HG03565 (cell line): Measurements from ENCODE around the gene PPM1J.
"Not testable (repeated sequence)": the region's sequence is repeated elsewhere in the genome, so short reads cannot be mapped to it uniquely, and the experiment has no call there.

Source experiments
- ATAC-seq: cut with Tn5 transposase; IDR thresholded peaks from one replicate; pipeline ENCODE4 v1.9.1; 2021; ENCODE audit warnings: mild to moderate bottlenecking, moderate library complexity; ENCODE audit not compliant: unreplicated experiment

The PPM1J gene

DNA sequence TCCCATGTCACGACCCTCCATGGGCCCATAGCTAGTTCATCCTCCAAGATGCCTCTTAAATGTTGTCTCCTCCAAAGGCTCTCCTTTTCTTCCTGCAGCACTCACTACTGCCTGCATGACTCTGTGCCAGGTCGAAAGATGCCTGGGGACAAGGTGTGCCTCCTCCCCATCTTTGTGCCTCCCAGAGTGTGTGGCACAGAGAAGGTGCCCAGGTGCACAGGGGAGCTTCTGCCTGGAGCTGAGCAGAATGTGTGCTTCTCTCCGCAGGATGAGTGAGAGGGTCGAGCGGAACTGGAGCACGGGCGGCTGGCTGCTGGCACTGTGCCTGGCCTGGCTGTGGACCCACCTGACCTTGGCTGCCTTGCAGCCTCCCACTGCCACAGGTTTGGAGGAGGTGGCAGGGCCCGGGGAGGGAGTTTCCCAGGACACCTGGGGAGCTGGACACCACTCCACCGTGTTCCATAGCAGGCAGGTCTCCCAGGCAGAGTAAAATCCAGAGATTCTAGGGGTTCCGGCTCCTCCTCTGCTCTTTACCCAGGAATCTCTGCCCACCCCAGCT is 6.9 kb upstream of the PPM1J start:
- ATAC-seq = no peak

DNA sequence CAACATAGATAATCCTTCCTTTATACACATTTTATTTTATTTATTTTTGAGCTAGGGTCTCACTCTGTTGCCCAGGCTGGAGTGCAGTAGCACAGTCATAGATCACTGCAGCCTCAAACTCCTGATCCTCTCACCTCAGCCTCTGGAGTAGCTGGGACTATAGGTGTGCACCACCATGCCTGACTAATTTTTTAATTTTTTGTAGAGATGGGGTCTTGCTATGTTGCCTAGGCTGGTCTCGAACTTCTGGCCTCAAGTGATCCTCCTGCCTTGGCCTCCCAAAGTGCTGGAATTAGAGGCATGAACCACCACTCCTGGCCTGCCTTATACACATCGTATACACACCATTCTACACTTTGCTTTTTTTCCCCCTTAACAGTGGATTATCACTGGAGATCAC is 6.2 kb upstream of the PPM1J start:
- ATAC-seq = not testable (repeated sequence)

DNA sequence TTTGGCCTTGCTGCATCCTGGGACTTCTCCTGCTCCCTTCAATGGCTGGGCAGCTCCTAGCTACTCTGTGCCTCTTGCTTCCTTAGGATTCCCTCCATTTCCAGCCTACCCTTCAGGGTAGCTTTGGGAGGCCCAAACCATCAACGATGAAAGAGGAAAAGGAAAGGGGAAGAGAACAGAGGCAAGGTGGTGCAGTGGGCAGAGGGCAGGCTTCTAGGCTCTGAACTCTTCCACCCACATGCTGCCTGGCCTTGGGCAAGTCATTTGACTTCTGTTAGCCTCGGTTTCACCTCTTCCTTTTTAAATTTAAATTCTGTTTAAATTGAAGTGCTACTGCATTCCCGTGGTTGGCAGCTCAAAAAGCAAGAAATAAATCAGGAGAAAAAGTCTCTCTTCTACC is 5.7 kb upstream of the PPM1J start:
- no peak for ATAC-seq

DNA sequence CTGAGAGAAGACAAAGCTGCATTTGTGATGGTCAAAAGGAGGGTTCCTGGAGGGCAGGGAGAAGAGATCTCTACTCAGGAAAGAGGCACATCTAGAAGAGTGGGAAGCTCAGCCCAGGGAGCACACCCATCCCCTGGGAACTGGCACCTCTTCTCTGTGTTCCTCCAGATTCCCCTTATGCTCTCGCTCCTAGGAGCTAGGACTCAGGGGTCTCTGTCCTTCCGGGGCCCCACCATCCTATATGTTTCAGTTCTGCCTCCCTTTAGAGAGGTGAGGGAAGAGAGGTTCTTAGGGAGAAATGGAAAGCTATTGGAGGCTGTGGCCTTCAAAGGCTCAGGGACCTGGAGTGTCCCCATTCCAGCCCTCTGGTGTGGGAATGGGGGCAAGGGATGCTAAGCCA is 4.6 kb upstream of the PPM1J start:
- no peak for ATAC-seq

DNA sequence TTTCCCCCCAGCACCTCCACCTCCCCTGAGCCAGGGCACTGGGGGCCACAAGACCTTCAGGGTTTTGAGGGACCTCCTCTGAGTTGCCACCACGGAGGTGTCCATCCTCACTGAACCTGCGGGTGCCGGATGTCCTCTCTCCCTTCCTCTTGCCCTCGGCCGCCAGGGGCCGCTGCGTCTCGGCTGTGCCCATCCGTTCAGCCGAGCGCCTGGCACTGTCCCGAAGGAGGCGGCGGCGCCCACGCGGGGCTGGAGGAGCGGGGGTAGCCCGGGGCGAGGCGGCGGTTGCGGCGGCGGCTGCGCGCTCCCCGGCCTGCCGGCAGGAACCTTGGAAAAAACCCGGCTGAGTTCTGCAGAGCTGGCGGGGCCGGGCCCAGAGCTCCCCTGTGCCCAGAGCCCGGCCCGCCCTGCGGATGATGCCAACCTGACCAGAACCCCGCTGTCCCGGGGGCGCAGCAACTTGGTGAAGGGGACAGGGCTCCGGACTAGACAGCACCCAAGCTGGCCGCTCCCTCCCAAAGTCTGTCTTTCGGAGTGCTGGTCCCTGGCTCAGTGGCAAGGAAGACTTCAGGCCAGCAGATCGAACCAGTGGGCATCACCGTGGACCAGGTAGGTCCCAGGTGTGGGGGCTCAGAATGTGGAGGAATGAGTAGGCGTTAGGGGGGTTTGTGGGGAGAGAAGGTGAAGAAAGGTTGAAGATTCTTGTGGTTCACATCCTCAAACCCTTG is 3.7 kb upstream of the PPM1J start:
- ATAC-seq = no peak

DNA sequence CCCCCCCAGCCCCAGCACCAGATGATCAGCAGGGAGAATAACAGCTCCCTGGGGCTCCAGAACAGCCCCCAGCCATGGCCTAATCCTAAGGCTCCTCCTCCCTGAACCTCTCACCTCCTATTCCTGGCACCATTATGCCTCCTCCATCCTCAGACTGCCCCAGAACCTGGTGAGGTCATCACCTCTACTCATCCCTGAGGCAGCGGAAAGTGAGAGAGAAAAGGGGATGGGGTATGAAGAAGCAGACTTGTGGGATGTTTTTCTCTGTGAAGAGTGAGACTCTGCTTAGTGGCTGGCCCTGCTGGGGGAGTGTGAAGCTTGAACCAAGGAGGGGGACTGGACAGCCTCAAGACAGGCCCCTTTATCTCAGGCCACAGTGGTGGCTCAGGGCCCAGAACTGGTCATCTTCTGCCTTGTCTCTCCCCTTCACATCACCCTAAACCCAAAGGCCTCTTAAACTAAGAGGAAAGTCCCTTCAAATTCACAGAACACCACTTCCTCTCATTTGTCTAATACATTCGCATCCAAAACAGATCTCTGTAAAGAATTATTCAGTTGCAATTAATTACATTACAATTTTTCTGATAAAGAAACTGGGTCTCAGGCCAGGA is 2.2 kb upstream of the PPM1J start:
- ATAC-seq = no peak

DNA sequence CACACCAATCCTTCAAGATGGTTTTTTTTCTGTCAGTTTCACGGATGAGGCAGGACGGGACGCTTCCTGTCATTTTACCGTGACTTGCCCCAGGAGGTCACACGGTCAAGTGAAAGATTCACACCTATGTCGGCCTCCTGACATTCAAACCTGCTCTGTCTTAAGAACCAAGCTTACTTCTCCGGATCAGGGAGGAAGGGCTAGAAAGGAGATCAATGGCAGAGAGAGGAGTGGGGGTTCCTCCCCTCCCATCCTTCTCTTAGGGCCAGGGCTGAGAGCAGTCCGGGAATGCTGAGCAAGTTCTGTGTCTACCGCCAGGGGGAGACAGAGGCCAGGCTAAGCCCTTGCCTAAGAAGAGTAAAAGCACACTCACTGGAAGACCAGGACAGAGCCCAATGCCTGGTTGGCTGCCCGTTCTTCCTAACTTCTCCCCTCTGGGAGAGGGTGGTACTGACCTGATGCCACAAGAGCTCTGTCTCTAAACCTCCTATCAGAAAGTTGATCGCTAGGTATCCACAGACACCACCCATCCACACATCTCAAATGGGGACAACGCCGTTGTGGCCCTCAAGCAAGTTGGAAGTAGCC is 1.1 kb upstream of the PPM1J start:
- peak; percentile 31 for ATAC-seq

DNA sequence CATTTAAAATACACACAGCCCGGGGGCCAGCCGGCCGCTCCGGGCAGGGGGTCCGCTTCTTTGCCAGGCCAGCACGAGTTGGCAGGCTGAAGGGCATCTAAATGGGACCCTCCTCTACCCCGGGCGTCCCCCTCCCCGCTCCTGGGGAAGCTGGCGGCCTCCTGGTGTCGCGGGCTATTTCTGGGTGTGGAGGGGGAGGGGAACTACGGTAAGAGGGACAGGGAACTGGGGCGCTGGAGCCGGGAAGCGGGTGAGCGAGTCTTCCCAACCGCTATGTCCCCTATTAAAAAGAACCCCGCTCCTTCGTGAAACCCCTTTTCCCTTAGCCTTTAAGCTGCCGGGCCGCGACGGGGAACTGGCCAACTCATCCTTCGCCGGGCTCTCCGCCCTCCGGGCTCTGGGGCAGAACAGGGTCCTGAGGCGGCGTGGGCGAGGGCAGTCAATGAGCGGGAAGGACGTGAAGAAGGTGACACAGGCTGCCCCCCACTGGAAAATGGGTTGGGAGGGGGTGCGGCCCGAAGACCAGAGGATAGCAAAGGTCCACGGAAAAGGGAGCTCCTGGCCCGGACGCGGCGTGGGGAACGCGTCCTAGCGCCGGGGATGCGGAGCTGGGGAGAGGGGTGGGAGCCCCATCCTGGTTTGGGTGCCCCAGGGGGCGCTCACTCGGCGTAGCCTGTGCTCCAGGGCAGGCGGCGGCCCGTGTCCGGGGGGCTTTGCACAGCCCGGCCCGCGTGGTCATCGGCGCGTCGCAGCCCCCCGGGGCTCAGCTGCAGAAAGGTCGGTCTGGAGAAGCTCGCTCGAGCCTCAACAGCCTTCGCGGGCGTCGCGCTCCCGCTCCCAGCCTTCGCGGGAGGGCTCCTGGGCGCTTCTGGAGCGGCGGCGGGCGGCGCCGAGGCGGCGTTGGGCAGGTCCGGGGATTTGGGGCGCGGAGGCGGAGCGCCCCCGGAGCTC is 544 bp downstream of the PPM1J start:
- ATAC-seq = no peak

DNA sequence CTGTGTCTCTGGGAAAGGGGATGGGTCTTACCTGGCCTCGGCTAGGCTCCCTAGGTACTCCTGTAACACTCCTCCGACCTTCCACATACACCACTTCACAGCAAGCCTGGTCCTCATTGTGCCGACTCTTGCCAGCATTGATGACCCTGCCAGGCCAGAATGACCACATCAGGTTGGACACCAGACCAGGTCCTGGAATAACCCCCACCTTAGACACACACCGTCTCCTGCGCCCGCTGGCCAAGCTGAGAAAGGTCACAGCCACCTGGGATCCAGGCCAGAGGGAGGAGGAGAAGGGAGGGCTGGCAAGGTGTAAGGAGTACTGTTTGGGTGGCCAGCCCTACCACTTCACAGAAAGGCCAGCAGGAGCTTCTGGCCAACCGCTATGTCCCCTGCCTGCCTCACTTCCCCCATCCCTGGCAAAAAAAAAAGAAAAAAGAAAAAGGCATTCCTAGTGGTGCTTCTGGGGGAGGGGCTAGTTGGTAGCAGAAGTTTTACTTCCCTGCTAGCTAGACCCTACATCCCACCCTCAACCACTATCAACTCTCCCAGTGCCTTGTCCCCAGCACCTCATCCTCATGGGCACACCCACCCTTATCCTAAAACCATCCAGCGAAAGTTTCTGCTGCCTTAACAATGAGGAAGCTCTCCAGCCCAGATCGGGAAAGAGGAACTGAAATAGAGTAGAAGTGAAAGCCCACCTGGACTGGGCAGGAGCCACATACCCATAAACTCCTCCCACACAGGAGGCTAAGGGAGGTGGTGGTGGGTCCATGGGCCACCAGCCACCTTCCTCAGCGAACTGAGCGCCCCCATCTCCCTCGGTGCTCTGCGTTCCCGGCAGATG is 1.4 kb downstream of the PPM1J start:
- ATAC-seq = no peak

DNA sequence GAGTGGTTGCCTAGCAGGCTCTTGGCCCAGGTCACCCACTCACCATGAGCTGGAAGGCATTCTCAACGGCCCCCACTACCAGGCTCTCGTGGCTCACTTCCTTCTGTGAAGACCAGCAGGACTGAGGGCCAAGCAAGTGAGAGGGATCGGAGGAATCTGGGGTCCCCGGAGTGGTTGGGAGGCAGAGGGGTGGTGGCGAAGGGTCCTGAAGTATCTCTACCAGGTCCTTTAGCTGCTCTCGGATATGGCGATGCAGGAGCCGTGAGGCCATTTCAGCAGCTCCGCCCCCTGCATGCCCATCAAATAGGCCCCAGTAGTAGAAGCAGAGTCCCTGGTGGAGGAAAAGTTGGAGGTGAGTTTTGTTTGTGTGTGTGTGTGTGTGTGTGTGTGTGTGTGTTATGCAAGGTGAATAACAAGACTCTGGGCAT is 2.4 kb downstream of the PPM1J start:
- ATAC-seq = no peak

DNA sequence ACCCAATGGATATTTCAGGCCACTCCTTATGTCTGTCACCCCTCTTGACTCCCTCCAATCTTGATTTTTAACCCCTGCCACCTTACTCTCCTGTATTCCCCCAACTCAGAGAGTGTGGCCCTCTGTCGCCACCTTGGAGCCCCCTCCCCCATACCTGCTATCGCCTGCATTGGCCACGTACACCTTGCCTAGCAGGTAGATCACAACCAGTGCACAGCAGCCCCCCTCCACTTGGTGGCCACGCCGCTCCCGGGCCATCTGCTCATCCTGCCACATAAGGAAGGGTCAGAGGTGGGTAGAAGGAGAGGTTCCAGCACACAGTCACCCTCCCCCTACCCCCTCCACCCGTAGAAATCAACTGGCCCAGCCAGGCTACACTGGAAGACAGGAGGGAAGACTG is 2.9 kb downstream of the PPM1J start:
- ATAC-seq = no peak

DNA sequence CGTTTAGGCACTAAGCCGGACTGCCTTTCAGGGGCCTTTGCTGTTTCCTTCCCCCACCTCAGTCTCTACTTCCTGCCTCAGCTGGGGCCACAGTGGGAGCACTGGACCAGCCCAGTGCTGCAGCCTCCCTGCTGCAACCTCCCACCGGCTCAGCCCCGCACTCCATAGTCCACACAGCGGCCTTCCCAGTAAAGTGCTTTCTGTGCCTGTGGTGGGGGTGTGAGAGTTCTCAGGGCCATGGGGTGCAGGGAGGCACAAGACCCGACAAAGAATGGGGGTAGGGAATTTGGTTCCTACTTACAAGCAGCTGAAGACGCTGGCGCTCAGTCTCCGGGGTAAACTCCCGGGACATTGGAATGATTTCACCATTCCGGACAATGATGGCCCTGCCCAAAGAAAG is 3.5 kb downstream of the PPM1J start:
- no peak for ATAC-seq

DNA sequence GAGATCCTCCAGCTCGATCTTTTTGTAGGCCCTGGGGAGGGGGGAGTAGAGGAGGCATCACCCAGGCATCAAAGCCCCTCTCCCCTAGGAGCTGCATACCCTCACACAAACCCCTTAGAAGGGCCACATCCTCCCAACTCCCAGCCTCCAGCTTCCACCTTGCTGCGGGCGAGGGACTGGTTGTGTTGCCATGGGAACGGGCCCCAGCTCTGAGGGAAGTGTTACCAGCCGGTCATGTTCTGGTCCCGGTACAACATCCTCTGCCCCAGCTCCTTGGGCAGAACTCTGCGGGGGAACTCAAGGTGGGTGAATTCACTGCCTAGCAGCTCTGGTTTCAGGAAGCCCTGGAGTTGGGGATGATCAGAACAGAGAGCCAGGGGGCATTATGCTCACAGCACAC is 4.1 kb downstream of the PPM1J start:
- ATAC-seq = no peak

DNA sequence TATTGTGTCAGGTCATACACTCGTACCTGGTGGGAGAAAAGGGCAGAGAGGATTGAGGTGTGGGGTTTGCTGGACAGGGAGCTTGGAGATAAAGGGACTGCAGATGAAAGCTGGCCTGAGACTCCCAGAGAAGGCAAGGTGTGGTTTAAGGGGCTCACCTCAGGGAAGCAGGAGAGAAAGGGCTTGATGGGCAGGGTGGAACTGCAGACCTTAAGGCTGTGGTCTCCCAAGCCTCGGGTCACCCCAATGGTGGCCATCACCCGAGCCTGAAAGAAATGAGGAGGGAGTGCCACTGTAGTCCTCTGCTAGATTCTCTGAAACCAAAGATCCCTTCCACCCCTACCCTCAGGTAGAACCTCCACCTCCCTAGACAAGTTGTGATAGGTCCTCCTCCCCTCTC is 4.5 kb downstream of the PPM1J start:
- no peak for ATAC-seq

DNA sequence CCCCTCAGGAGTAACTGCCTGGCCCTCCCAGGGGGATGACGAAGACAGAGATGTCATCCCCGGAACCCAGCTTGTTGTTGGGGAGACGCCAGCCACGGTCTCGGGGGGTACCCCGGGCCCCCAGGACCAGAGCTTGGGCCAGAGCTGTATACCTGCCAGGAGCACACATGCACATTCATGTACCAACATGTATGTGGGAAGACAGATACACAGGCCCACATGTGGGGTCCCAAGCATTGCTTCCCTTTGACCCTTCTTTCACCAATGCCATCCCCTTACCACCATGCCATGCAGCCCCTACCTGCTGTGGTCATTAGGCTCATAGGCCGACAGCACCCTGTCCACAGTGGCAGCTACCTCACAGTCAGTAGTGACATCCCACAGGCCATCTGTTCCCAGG is 5.0 kb downstream of the PPM1J start:
- ATAC-seq = no peak

DNA sequence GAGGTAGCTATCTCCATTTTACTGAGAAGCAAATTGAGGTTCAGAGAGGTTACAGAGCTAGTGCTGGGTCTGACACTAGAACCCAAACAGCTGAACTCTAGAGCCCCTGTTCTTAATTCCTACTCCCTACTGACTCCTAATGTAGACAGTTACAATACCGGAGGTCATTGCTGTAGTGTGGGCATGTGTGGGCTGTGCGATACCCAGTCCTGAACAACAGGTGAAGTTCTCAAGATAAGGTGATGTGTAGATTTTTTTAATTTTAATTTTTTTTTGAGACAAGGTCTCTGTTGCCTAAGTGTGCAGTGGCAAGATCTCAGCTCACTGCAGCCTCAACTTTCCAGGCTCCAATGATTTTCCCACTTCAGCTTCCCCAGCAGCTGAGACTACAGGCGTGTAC is 6.6 kb downstream of the PPM1J start:
- no peak for ATAC-seq

DNA sequence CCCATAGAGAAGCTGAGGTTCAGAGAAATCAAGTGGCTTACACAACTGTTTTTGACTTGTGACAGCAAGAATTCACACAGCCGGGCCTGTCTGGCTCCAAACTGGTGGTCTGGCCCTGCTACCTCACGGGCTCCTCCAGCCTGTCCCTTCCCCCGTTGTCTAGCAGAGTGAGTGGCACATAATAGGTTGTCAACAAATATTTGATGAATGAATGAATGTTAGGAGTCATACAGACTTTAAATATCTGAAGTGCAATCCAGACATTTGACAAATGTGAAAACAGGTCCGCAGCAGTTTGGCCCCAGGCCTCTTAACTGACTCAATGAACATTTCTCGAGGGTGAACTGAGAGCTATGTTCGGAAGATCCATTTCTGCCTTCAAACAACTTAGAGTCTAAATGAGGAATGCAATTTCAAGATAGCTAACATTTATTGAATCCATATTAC is 7.1 kb downstream of the PPM1J start:
- ATAC-seq = no peak

DNA sequence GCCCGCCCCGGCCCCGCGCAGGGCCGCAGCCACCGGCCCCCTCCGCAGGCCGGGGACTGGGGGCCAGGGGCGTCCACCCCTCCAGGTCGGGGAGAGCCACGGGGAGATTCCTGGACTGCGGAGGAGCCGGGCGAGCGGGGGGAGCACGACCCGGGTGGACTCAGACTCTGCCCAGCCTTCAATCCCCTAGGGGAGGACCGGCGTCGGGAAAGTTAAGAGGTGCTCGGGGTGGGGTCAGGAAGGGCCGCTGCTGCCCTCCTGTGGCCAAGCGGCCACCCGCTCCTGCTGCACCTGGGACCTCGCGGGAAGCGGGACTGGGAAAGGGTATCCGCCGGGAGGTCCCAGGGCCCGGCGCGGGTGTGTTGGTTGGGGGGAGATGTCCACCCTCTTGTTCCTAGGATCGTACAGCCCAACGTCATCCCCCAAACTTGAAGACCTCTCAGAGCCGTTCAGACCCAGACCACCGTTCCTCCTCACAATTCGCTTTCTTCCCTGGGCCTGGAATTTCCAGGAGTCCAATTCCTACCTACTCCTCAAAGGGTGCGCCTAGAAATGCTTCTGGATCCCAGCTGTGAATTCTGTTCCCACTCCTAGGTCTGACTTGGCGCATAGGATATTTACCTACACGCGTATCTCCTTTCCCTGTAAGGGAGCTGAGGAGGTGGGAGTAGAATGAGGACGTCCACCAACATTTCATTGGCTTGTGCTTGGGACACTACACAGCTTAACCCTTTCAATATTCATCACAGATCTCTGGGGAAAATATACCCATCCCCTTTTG is 7.7 kb downstream of the PPM1J start:
- ATAC-seq = peak; percentile 35

DNA sequence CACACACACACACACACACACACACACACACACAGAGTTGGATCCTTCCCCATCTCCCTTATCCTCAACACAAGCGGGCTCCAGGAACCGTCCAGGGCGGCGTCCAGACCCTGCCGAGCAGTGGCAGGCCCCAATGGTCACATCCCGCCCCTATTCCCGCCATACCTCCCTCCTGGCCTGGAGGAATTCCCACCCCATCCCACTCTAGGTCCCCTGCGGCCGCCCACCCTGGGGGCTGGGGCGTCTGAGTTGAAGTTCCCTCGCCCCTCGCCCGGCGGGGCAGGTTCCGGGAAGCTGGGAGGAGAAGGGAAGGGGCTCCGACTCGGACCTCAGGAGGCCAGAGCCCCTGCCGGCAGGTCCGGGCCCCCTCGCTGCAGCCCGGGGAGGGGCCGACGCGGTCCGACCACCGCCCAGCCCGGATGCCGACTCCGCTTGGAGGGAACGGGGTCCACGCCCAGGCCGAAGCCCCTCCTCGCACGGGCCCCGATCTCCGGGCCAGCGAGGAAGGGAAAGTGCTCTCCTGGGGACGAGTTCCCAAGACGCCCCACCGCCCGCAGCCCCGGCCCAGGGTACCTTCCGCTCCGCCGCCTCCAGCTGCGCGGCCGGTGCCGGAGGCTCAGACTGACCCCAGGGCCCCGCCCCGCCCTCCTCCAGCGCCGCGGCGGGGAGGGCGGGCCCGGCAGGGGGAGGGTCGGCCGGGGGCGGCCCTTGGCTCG is 8.5 kb downstream of the PPM1J start, which contains the start of gene RHOC:
Gene RHOC (minus strand): TSS at position 623 of the 716 bp plus-strand sequence. CDS start 3,328 bp downstream, outside the sequence.
- ATAC-seq = peak; percentile 45
